ENCODE results near the gene GPI.

The GPI gene

DNA sequence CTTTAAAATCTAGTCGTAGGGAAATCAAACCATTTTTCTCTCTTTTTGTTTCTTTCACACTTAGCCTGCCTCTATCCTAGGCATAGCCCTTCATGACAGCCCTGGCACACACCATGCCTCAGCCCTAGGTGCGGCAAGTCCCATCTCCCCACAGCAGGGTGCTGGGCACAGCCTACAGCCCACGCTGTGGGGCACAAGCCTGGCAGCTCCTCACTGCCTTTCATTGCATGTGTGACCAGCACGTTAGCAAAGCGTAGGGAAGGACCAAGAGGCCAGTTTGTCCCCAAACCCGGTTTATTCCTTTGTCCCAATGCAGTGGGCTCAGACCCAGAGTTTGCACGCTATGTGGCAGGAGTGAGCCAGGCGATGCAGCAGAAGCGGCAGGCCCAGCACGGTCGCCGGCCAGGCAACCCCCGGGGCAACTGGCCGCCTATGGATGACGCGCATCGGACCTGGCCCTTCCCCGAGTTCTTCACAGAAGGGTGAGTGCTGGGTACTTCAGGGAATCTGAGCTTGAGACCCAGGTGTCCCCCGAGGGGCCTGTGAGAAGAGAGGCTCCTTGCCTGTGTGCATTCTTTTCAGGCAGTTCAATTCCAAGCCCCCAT, 17.3 kb upstream of the GPI start:
- Histone ChIP-seq H3K4me3 (ENCODE audit: insufficient read depth in 1 of 2, low read depth in 1 of 2, low read length in 2 of 2) (no peak overlapping the region), H3K9ac (ENCODE audit: low read length) (no peak overlapping the region), H3K27ac (ENCODE audit: low read length, poor library complexity, severe bottlenecking) (no peak overlapping the region), H2BK120ac (ENCODE audit: low read depth, low read length) (no peak overlapping the region), H3K4me1 (ENCODE audit: control insufficient read depth, insufficient read depth, low read depth, low read length) (peaks cover 17% of the 10 kb centered on the region), H2AFZ (ENCODE audit: low read depth, low read length) (no peak overlapping the region), H3K4me2 (ENCODE audit: low read length, poor library complexity, severe bottlenecking) (no peak overlapping the region), H4K8ac (ENCODE audit: low read length) (no peak overlapping the region), H2BK15ac (ENCODE audit: low read depth, poor library complexity, severe bottlenecking) (no peak overlapping the region), H2BK12ac (ENCODE audit: low read length in 2 of 2) (no peak overlapping the region), H3K18ac (ENCODE audit: low read depth in 1 of 2, low read length in 2 of 2) (no peak overlapping the region), H3K14ac (ENCODE audit: low read length in 2 of 2) (no peak overlapping the region), H3K23ac (ENCODE audit: low read length in 2 of 2) (no peak overlapping the region), H2AK5ac (ENCODE audit: low read length, severe bottlenecking) (no peak overlapping the region), H2BK5ac (ENCODE audit: low read depth, low read length, poor library complexity, severe bottlenecking) (no peak overlapping the region), H3K27me3 (ENCODE audit: control insufficient read depth in 1 of 2, insufficient read depth in 1 of 2, low read length in 2 of 2) (no peaks in the 10 kb centered on the region), H4K91ac (ENCODE audit: low read length) (no peak overlapping the region), H3K9me3 (ENCODE audit: control insufficient read depth, low read length) (no peaks in the 10 kb centered on the region), H3K4ac (ENCODE audit: low read depth in 1 of 2, low read length in 2 of 2) (no peak overlapping the region), H3K79me1 (replicated peaks; ENCODE audit: low read length, poor library complexity, severe bottlenecking) (peaks cover 25% of the 10 kb centered on the region), H3K36me3 (ENCODE audit: control insufficient read depth in 1 of 2, insufficient read depth in 2 of 2, low read depth in 1 of 2, low read length in 2 of 2) (peaks cover 26 to 43% of the 10 kb centered on the region in 2 experiments)
- DNase-seq: no peak
- 92% methylated on average over 19 of the region's 19 CpGs for whole genome bisulfite sequencing

DNA sequence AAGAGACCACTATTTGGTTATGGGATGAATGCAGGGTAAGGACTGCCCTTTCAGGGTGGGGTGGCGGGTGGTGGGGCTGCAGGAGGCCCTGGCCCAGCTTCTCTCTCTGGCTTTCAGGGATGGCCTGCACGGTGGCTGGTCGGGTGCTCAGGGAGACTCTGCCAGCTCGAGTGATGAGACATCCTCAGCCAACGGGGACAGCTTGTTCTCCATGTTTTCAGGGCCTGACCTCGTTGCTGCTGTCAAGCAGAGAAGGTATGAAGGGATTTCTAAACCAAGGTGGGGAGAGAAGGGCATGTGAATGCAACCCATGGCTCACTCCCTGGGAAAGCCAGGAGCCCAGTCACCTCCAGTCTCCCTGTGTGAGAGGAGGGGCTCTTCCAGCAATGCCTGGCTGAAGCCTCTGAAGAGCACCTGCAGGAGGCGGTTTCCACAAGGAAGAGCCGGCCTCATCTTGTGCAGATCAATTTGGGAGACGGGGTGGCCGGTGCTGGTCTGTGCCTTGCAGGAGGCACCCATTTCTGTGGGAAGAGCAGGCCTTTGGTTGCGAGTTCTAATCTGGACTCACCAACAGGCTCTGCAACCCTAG, 16.0 kb upstream of the GPI start:
- no peak overlapping the region for H3K9ac ChIP-seq (ENCODE audit: low read length)
- no peak overlapping the region for H4K8ac ChIP-seq (ENCODE audit: low read length)
- no peak overlapping the region for H2BK5ac ChIP-seq (ENCODE audit: low read depth, low read length, poor library complexity, severe bottlenecking)
- no peak overlapping the region for H3K23ac ChIP-seq (ENCODE audit: low read length in 2 of 2)
- H3K14ac ChIP-seq (ENCODE audit: low read length in 2 of 2): no peak overlapping the region
- no peak overlapping the region for H3K4ac ChIP-seq (ENCODE audit: low read depth in 1 of 2, low read length in 2 of 2)
- H3K4me3 ChIP-seq (ENCODE audit: insufficient read depth in 1 of 2, low read depth in 1 of 2, low read length in 2 of 2): no peak overlapping the region
- WGBS: 97% methylated on average over 10 of the region's 11 CpGs
- H4K91ac ChIP-seq (ENCODE audit: low read length): no peak overlapping the region
- DNase-seq: no peak
- no peak overlapping the region for H3K4me2 ChIP-seq (ENCODE audit: low read length, poor library complexity, severe bottlenecking)
- H3K9me3 ChIP-seq (ENCODE audit: control insufficient read depth, low read length): no peaks in the 10 kb centered on the region
- no peak overlapping the region for H2AFZ ChIP-seq (ENCODE audit: low read depth, low read length)
- no peak overlapping the region for H3K27ac ChIP-seq (ENCODE audit: low read length, poor library complexity, severe bottlenecking)
- peaks cover 31 to 52% of the 10 kb centered on the region in 2 experiments for H3K36me3 ChIP-seq (ENCODE audit: control insufficient read depth in 1 of 2, insufficient read depth in 2 of 2, low read depth in 1 of 2, low read length in 2 of 2)
- H2BK120ac ChIP-seq (ENCODE audit: low read depth, low read length): no peak overlapping the region
- peaks cover 18% of the 10 kb centered on the region for H3K4me1 ChIP-seq (ENCODE audit: control insufficient read depth, insufficient read depth, low read depth, low read length)
- H3K79me1 ChIP-seq (replicated peaks; ENCODE audit: low read length, poor library complexity, severe bottlenecking): peaks cover 25% of the 10 kb centered on the region
- no peaks in the 10 kb centered on the region for H3K27me3 ChIP-seq (ENCODE audit: control insufficient read depth in 1 of 2, insufficient read depth in 1 of 2, low read length in 2 of 2)
- peak overlapping the region; percentile 34 for H2AK5ac ChIP-seq (ENCODE audit: low read length, severe bottlenecking)
- H3K18ac ChIP-seq (ENCODE audit: low read depth in 1 of 2, low read length in 2 of 2): no peak overlapping the region
- H2BK15ac ChIP-seq (ENCODE audit: low read depth, poor library complexity, severe bottlenecking): no peak overlapping the region
- no peak overlapping the region for H2BK12ac ChIP-seq (ENCODE audit: low read length in 2 of 2)

DNA sequence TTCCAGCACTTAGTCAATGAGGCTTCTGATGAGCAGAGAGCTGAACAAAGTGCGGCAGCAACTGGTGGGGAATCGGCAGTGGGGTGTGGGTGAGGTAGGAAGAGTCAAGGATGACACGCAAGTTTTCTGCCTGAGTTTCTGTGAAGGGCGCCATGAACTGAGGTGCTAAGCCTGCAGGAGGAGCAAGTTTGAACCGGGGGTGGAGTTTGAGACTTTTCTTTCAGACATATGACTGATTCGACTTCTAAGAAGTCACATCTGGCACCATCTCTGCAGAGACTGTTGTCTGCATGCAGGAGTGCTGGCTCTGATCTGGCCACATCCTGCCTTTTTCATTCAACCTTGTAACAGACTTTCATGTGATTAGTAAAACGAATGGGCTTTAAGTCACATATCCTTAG, 14.8 kb upstream of the GPI start:
- Histone ChIP-seq H3K9ac (ENCODE audit: low read length) (no peak overlapping the region), H3K27me3 (ENCODE audit: control insufficient read depth in 1 of 2, insufficient read depth in 1 of 2, low read length in 2 of 2) (no peaks in the 10 kb centered on the region), H2BK5ac (ENCODE audit: low read depth, low read length, poor library complexity, severe bottlenecking) (no peak overlapping the region), H3K27ac (ENCODE audit: low read length, poor library complexity, severe bottlenecking) (peak overlapping the region; percentile 33), H3K36me3 (ENCODE audit: control insufficient read depth in 1 of 2, insufficient read depth in 2 of 2, low read depth in 1 of 2, low read length in 2 of 2) (peaks cover 37 to 45% of the 10 kb centered on the region in 2 experiments), H3K23ac (ENCODE audit: low read length in 2 of 2) (no peak overlapping the region), H2AK5ac (ENCODE audit: low read length, severe bottlenecking) (peak overlapping the region; percentile 9), H3K14ac (ENCODE audit: low read length in 2 of 2) (no peak overlapping the region), H2BK15ac (ENCODE audit: low read depth, poor library complexity, severe bottlenecking) (no peak overlapping the region), H2BK120ac (ENCODE audit: low read depth, low read length) (no peak overlapping the region), H4K91ac (ENCODE audit: low read length) (no peak overlapping the region), H3K4ac (ENCODE audit: low read depth in 1 of 2, low read length in 2 of 2) (no peak overlapping the region), H2BK12ac (ENCODE audit: low read length in 2 of 2) (no peak overlapping the region), H3K4me3 (ENCODE audit: insufficient read depth in 1 of 2, low read depth in 1 of 2, low read length in 2 of 2) (no peak overlapping the region), H3K4me2 (ENCODE audit: low read length, poor library complexity, severe bottlenecking) (no peak overlapping the region), H4K8ac (ENCODE audit: low read length) (no peak overlapping the region), H3K18ac (ENCODE audit: low read depth in 1 of 2, low read length in 2 of 2) (no peak overlapping the region), H3K79me1 (replicated peaks; ENCODE audit: low read length, poor library complexity, severe bottlenecking) (peaks cover 23% of the 10 kb centered on the region), H3K4me1 (ENCODE audit: control insufficient read depth, insufficient read depth, low read depth, low read length) (peaks cover 18% of the 10 kb centered on the region), H3K9me3 (ENCODE audit: control insufficient read depth, low read length) (no peaks in the 10 kb centered on the region), H2AFZ (ENCODE audit: low read depth, low read length) (no peak overlapping the region)
- DNase-seq: no peak
- 78% methylated on average over 6 of the region's 7 CpGs for WGBS

DNA sequence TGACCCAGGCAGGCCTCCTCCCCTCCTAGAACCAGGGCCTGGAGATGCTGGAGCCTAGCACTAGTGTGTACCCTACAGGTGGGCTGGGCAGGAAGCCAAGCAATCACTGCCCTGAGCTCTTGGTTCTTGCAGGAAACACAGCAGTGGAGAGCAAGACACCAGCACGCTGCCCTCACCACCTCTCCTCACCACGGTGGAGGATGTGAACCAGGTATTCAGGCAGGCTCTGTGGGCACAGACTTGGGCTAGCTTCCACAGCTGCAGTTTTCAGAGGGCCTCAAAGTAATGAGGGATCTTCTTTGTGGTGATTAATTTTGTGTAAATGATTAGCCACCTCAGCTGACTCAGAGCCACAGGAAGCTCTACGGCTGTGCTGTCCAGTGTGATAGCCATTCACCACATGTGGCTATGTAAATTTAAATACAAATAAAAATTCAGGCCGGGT, 13.6 kb upstream of the GPI start:
- Histone ChIP-seq H4K8ac (ENCODE audit: low read length) (no peak overlapping the region), H2BK15ac (ENCODE audit: low read depth, poor library complexity, severe bottlenecking) (no peak overlapping the region), H3K27ac (ENCODE audit: low read length, poor library complexity, severe bottlenecking) (peak overlapping the region; percentile 87), H3K27me3 (ENCODE audit: control insufficient read depth in 1 of 2, insufficient read depth in 1 of 2, low read length in 2 of 2) (no peaks in the 10 kb centered on the region), H4K91ac (ENCODE audit: low read length) (no peak overlapping the region), H3K36me3 (ENCODE audit: control insufficient read depth in 1 of 2, insufficient read depth in 2 of 2, low read depth in 1 of 2, low read length in 2 of 2) (peaks cover 43 to 50% of the 10 kb centered on the region in 2 experiments), H2AFZ (ENCODE audit: low read depth, low read length) (no peak overlapping the region), H3K18ac (ENCODE audit: low read depth in 1 of 2, low read length in 2 of 2) (no peak overlapping the region), H2BK120ac (ENCODE audit: low read depth, low read length) (no peak overlapping the region), H3K4me1 (ENCODE audit: control insufficient read depth, insufficient read depth, low read depth, low read length) (peaks cover 18% of the 10 kb centered on the region), H3K79me1 (replicated peaks; ENCODE audit: low read length, poor library complexity, severe bottlenecking) (peaks cover 21% of the 10 kb centered on the region), H2AK5ac (ENCODE audit: low read length, severe bottlenecking) (peak overlapping the region; percentile 2), H3K4ac (ENCODE audit: low read depth in 1 of 2, low read length in 2 of 2) (no peak overlapping the region), H3K9ac (ENCODE audit: low read length) (no peak overlapping the region), H3K14ac (ENCODE audit: low read length in 2 of 2) (peak overlapping the region in 1 of 2 experiments; percentile 42), H2BK12ac (ENCODE audit: low read length in 2 of 2) (no peak overlapping the region), H2BK5ac (ENCODE audit: low read depth, low read length, poor library complexity, severe bottlenecking) (peak overlapping the region; percentile 31), H3K9me3 (ENCODE audit: control insufficient read depth, low read length) (no peaks in the 10 kb centered on the region), H3K23ac (ENCODE audit: low read length in 2 of 2) (no peak overlapping the region), H3K4me3 (ENCODE audit: insufficient read depth in 1 of 2, low read depth in 1 of 2, low read length in 2 of 2) (no peak overlapping the region), H3K4me2 (ENCODE audit: low read length, poor library complexity, severe bottlenecking) (no peak overlapping the region)
- no peak for DNase-seq
- 97% methylated on average over 2 of the region's 4 CpGs for WGBS

Measured in mesenchymal stem cell (in vitro differentiated cells and primary cell).